Measurements from ENCODE around the gene CCDC88C. TPM values are rescaled to one million over a fixed set of nuclear protein-coding genes. Genes with fewer than 3 reads are reported as not detected.
A peak's percentile ranks its signal among the peaks of the same experiment; 100 is the strongest.

Gene CCDC88C, protein sequence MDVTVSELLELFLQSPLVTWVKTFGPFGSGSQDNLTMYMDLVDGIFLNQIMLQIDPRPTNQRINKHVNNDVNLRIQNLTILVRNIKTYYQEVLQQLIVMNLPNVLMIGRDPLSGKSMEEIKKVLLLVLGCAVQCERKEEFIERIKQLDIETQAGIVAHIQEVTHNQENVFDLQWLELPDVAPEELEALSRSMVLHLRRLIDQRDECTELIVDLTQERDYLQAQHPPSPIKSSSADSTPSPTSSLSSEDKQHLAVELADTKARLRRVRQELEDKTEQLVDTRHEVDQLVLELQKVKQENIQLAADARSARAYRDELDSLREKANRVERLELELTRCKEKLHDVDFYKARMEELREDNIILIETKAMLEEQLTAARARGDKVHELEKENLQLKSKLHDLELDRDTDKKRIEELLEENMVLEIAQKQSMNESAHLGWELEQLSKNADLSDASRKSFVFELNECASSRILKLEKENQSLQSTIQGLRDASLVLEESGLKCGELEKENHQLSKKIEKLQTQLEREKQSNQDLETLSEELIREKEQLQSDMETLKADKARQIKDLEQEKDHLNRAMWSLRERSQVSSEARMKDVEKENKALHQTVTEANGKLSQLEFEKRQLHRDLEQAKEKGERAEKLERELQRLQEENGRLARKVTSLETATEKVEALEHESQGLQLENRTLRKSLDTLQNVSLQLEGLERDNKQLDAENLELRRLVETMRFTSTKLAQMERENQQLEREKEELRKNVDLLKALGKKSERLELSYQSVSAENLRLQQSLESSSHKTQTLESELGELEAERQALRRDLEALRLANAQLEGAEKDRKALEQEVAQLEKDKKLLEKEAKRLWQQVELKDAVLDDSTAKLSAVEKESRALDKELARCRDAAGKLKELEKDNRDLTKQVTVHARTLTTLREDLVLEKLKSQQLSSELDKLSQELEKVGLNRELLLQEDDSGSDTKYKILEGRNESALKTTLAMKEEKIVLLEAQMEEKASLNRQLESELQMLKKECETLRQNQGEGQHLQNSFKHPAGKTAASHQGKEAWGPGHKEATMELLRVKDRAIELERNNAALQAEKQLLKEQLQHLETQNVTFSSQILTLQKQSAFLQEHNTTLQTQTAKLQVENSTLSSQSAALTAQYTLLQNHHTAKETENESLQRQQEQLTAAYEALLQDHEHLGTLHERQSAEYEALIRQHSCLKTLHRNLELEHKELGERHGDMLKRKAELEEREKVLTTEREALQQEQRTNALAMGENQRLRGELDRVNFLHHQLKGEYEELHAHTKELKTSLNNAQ (N-terminal part only)
- 89.3 and 137 TPM in 2 replicates for total RNA-seq (2014; rRNA removed; shearing (Covaris generic))
- total RNA-seq (2022): 253 and 262 TPM in 2 replicates
- percentile 92 among the genes with signal in this experiment for Bru-seq, nascent RNA
- percentile 94 among the genes with signal in this experiment for BruChase-seq, experiment 1, labeled RNA remaining after a 6-hour chase
- BruChase-seq, experiment 2, labeled RNA remaining after a 2-hour chase: percentile 89 among the genes with signal in this experiment
- long read RNA-seq, partial matches to known transcripts: 75 of 178 reads
- long read RNA-seq, other reads (novel, unspliced or antisense): 97 of 178 reads

DNA sequence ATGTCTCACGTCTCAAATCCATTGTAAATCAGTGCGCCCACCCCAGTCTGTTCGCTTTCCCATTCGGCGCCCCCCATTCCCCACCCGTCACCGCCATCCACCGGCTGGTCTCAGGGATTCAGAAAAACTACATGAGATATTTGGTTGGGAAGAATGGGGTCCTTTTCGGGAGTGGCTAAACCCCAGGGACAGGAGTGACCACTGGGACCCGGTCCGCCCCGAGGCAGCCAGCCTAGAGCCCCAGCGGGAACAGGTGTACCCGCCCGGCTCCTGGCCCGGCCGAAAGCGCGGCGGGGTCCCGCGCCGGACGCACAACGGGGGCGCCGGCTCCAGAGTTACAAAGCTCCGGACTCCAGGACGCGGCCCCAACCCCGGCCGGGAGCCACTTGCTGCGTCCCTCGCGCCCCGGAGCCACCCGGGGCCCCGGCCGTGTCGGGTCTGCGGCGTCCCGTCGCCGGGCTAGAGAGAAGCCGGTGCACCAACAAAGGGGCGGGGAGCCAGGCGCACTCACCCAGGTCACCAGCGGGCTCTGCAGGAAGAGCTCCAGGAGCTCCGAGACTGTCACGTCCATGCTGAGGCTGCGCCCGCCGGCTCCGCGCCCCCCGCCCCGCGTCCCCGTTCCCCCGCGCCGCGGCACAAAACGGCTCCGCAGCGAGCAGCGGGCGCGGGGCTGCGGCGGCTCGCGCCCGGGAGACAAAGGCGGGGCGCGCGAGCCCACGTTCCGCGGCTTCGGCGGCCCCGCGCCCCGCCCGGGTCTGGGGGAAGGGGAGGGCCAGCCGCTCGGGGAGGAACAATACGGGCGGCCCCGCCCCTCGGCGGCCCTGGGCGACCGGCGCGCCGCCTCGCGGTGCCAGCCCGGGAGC is at the start of gene CCDC88C:
Gene CCDC88C (minus strand): TSS at position 701 of the 863 bp plus-strand sequence. CDS start 130 bp downstream, at position 571.
- Histone ChIP-seq H3K27ac (ENCODE audit: low read depth, low read length, poor library complexity, severe bottlenecking) (peak within 1 kb of the TSS; percentile 94), H3K4me3 (ENCODE audit: low read depth, low read length, poor library complexity, severe bottlenecking) (peak within 1 kb of the TSS; percentile 89), H3K4me1 (ENCODE audit: insufficient read depth, low read length, poor library complexity, severe bottlenecking) (peaks cover 43% of the 10 kb centered on the region), H3K9me2 (ENCODE audit: insufficient read depth, low read length) (no peaks in the 10 kb centered on the region), H3K4me2 (ENCODE audit: low read length) (peak within 1 kb of the TSS; percentile 99), H3K36me3 (ENCODE audit: insufficient read depth, low read length) (peaks cover 45% of the 10 kb centered on the region), H3K9me3 (ENCODE audit: low read length) (no peaks in the 10 kb centered on the region), H2AFZ (ENCODE audit: low read length) (peak within 1 kb of the TSS; percentile 74; the same call in 1 of the 2 replicates), H4K20me1 (ENCODE audit: insufficient read depth, low read length) (peaks cover 25% of the 10 kb centered on the region), H3K79me2 (ENCODE audit: insufficient read depth, low read depth, low read length) (peaks cover 47% of the 10 kb centered on the region)
- intact Hi-C loops (cut with micrococcal nuclease; ENCODE audit: unreplicated experiment): loop anchor here (2.0 kb wide), 1 partner anchor 53 kb away; no protein-coding TSS in a partner anchor
- peak; percentile 84 for DNase-seq (ENCODE audit: low spot score)
- TF ChIP-seq, protein P1, sequence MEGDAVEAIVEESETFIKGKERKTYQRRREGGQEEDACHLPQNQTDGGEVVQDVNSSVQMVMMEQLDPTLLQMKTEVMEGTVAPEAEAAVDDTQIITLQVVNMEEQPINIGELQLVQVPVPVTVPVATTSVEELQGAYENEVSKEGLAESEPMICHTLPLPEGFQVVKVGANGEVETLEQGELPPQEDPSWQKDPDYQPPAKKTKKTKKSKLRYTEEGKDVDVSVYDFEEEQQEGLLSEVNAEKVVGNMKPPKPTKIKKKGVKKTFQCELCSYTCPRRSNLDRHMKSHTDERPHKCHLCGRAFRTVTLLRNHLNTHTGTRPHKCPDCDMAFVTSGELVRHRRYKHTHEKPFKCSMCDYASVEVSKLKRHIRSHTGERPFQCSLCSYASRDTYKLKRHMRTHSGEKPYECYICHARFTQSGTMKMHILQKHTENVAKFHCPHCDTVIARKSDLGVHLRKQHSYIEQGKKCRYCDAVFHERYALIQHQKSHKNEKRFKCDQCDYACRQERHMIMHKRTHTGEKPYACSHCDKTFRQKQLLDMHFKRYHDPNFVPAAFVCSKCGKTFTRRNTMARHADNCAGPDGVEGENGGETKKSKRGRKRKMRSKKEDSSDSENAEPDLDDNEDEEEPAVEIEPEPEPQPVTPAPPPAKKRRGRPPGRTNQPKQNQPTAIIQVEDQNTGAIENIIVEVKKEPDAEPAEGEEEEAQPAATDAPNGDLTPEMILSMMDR (conservative IDR thresholded peaks at IDR 0.05; ENCODE audit: low read length): peak; percentile 43; the same call in 1 of the 2 replicates
- no peak for TF ChIP-seq EZH2phosphoT487 (IDR thresholded peaks at IDR 0.05; ENCODE audit: borderline replicate concordance, low read depth, low read length)
- no TSS peak for BruUV-seq (replicated peaks)
- ChIA-PET CTCF (ENCODE audit: unreplicated experiment) (interaction anchor here (1.1 to 1.3 kb wide), 3 partner anchors 92 to 240 kb away, joined by 3 to 4 read pairs (median 3); no protein-coding TSS in a partner anchor), POLR2A (interaction anchor here (0.6 to 12.4 kb wide), 8 partner anchors 7 to 113 kb away, joined by 3 to 196 read pairs (median 5); no protein-coding TSS in a partner anchor)

DNA sequence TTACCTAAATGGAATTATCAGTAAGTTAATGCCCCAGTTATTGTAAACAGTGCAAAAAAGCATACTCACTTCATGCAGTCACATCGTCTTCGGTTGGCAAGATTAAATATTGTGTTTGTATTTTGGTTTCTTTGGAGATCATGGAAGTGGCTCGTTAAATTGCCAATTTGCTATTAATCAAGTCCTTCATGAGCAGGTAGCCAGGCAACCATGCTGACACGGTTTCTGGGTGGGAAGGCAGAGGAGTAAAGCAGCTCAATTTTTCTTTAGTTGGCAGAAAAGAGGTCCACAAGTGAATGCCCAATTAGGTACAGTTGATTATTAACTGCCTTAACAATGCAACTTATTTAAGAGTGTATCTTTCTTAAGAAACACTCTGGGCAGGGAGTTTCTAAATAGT is 48.6 kb upstream of the CCDC88C start:
- peaks cover 99% of the 10 kb centered on the region for H3K36me3 ChIP-seq (ENCODE audit: insufficient read depth, low read length)
- peaks cover 20% of the 10 kb centered on the region; the same call in 1 of the 2 replicates for H3K79me2 ChIP-seq (ENCODE audit: insufficient read depth, low read depth, low read length)
- DNase-seq (ENCODE audit: low spot score): no peak
- H4K20me1 ChIP-seq (ENCODE audit: insufficient read depth, low read length): peaks cover 3% of the 10 kb centered on the region; the same call in 1 of the 2 replicates
- H2AFZ ChIP-seq (ENCODE audit: low read length): no peak overlapping the region
- no TSS peak for BruUV-seq (replicated peaks)
- intact Hi-C loops (cut with micrococcal nuclease; ENCODE audit: unreplicated experiment): no loop called here
- TF ChIP-seq EZH2phosphoT487 (IDR thresholded peaks at IDR 0.05; ENCODE audit: borderline replicate concordance, low read depth, low read length): no peak
- TF ChIP-seq, protein P1 (conservative IDR thresholded peaks at IDR 0.05; ENCODE audit: low read length): no peak
- ChIA-PET CTCF (ENCODE audit: unreplicated experiment) (no interaction called here), POLR2A (interaction anchor here (0.6 to 1.7 kb wide), 3 partner anchors 9 to 27 kb away, joined by 3 to 6 read pairs (median 4); no protein-coding TSS in a partner anchor)
- no peak overlapping the region for H3K27ac ChIP-seq (ENCODE audit: low read depth, low read length, poor library complexity, severe bottlenecking)
- no peak overlapping the region for H3K4me3 ChIP-seq (ENCODE audit: low read depth, low read length, poor library complexity, severe bottlenecking)
- H3K9me3 ChIP-seq (ENCODE audit: low read length): no peaks in the 10 kb centered on the region
- no peaks in the 10 kb centered on the region for H3K4me1 ChIP-seq (ENCODE audit: insufficient read depth, low read length, poor library complexity, severe bottlenecking)
- H3K4me2 ChIP-seq (ENCODE audit: low read length): no peak overlapping the region
- H3K9me2 ChIP-seq (ENCODE audit: insufficient read depth, low read length): no peaks in the 10 kb centered on the region

All from OCI-LY7 (cell line).